Cerebellar nuclear complex (tissue), 1 donor: ENCODE measurements around the gene VMA21.

ENCODE experiments used
- DNase-seq, 2 experiments: peaks; one replicate each; lab custom pipeline; 2025; lab: John Stamatoyannopoulos, UW

VMA21 gene

GRCh38 chrX:151396825-151397740 is at the start of gene VMA21:
Gene VMA21 (plus strand): TSS chrX:151397206. CDS start chrX:151397309, 103 bp downstream.
- peak in 1 of 2 experiments; percentile 2 for DNase-seq

GRCh38 chrX:151359341-151359740 is 37.7 kb upstream of the VMA21 start:
- DNase-seq, result no peak

GRCh38 chrX:151359931-151360871 is 36.8 kb upstream of the VMA21 start:
- DNase-seq, result no peak

- no peak for DNase-seq
Measured at GRCh38 chrX:151363316-151363715, 33.7 kb upstream of the VMA21 start.

GRCh38 chrX:151365579-151365978 is 31.4 kb upstream of the VMA21 start:
- no peak for DNase-seq

GRCh38 chrX:151370906-151371305 is 26.1 kb upstream of the VMA21 start:
- no peak for DNase-seq

GRCh38 chrX:151384807-151385206 is 12.2 kb upstream of the VMA21 start:
- DNase-seq, result no peak

GRCh38 chrX:151386838-151387459 is 10.1 kb upstream of the VMA21 start:
- DNase-seq, result no peak

GRCh38 chrX:151391722-151392121 is 5.3 kb upstream of the VMA21 start:
- no peak for DNase-seq

- no peak for DNase-seq
Measured at GRCh38 chrX:151393514-151393913, 3.5 kb upstream of the VMA21 start.

GRCh38 chrX:151396042-151396824 is 773 bp upstream of the VMA21 start:
- no peak for DNase-seq

- DNase-seq, result no peak
Measured at GRCh38 chrX:151397741-151398070, 700 bp downstream of the VMA21 start.

GRCh38 chrX:151398346-151398745 is 1.3 kb downstream of the VMA21 start:
- DNase-seq, result no peak

GRCh38 chrX:151402719-151403390 is 5.8 kb downstream of the VMA21 start:
- peak; percentile 1 to 3 for DNase-seq

GRCh38 chrX:151416579-151416978 is 19.6 kb downstream of the VMA21 start:
- no peak for DNase-seq

GRCh38 chrX:151419782-151420181 is 22.8 kb downstream of the VMA21 start:
- no peak for DNase-seq

GRCh38 chrX:151424505-151424904 is 27.5 kb downstream of the VMA21 start:
- DNase-seq, result no peak

- no peak for DNase-seq
Measured at GRCh38 chrX:151448509-151448908, 51.5 kb downstream of the VMA21 start.

GRCh38 chrX:151458824-151459223 is 61.8 kb downstream of the VMA21 start:
- no peak for DNase-seq
